GM18526 (cell line): ENCODE measurements around the gene SORCS2.

ENCODE experiments used
- POLR2A ChIP-seq: IDR thresholded peaks from 3 replicates; pipeline ENCODE4 v1.6.1; 2011; ENCODE audit not compliant: insufficient read length; ENCODE audit errors: extremely low read depth

SORCS2 gene

GRCh38 chr4:7777017-7777710 is 584.8 kb downstream of the SORCS2 start:
- no peak for TF ChIP-seq POLR2A

GRCh38 chr4:7777871-7778509 is 585.7 kb downstream of the SORCS2 start:
- no peak for TF ChIP-seq POLR2A

GRCh38 chr4:7778510-7779431 is 586.4 kb downstream of the SORCS2 start:
- no peak for TF ChIP-seq POLR2A

GRCh38 chr4:7779432-7779768 is 587.1 kb downstream of the SORCS2 start:
- TF ChIP-seq POLR2A, result no peak

- no peak for TF ChIP-seq POLR2A
Observed at GRCh38 chr4:7780751-7781348, 588.5 kb downstream of the SORCS2 start.

- TF ChIP-seq POLR2A, result no peak
Observed at GRCh38 chr4:7781366-7781765, 589.0 kb downstream of the SORCS2 start.

GRCh38 chr4:7781993-7782392 is 589.7 kb downstream of the SORCS2 start:
- TF ChIP-seq POLR2A, result no peak

GRCh38 chr4:7782783-7783182 is 590.4 kb downstream of the SORCS2 start:
- no peak for TF ChIP-seq POLR2A

- no peak for TF ChIP-seq POLR2A
Observed at GRCh38 chr4:7783541-7783940, 591.2 kb downstream of the SORCS2 start.

GRCh38 chr4:7784131-7784870 is 592.0 kb downstream of the SORCS2 start:
- TF ChIP-seq POLR2A, result no peak

- TF ChIP-seq POLR2A, result no peak
Observed at GRCh38 chr4:7785017-7785416, 592.7 kb downstream of the SORCS2 start.

GRCh38 chr4:7786040-7786439 is 593.7 kb downstream of the SORCS2 start:
- no peak for TF ChIP-seq POLR2A

GRCh38 chr4:7786517-7786916 is 594.2 kb downstream of the SORCS2 start:
- TF ChIP-seq POLR2A, result no peak

GRCh38 chr4:7787067-7787466 is 594.7 kb downstream of the SORCS2 start:
- TF ChIP-seq POLR2A, result no peak

- no peak for TF ChIP-seq POLR2A
Observed at GRCh38 chr4:7787681-7788141, 595.4 kb downstream of the SORCS2 start.
